ENCODE measurements around the gene PDCD10. TPM values are rescaled to one million over a fixed set of nuclear protein-coding genes. Genes with fewer than 3 reads are reported as not detected.

PDCD10 gene
- total RNA-seq, 1 experiment from 2014 or later, result 116 TPM

GRCh38 chr3:167684388-167684993, 50.2 kb downstream of the PDCD10 start:
- DNase-seq (ENCODE audit: low spot score), result peak; percentile 67

- no peak for DNase-seq (ENCODE audit: low spot score)
Observed at GRCh38 chr3:167679526-167679925, 55.2 kb downstream of the PDCD10 start.

GRCh38 chr3:167675848-167676247, 58.8 kb downstream of the PDCD10 start:
- DNase-seq (ENCODE audit: low spot score), result no peak

- no peak for DNase-seq (ENCODE audit: low spot score)
Observed at GRCh38 chr3:167673221-167673620, 61.5 kb downstream of the PDCD10 start.

GRCh38 chr3:167671878-167672427, 62.7 kb downstream of the PDCD10 start:
- no peak for DNase-seq (ENCODE audit: low spot score)

- no peak for DNase-seq (ENCODE audit: low spot score)
Observed at GRCh38 chr3:167669699-167670098, 65.0 kb downstream of the PDCD10 start.

GRCh38 chr3:167668651-167669050, 66.0 kb downstream of the PDCD10 start:
- DNase-seq (ENCODE audit: low spot score), result no peak

- DNase-seq (ENCODE audit: low spot score), result no peak
Observed at GRCh38 chr3:167666563-167666962, 68.1 kb downstream of the PDCD10 start.

GRCh38 chr3:167662919-167663400, 71.7 kb downstream of the PDCD10 start:
- no peak for DNase-seq (ENCODE audit: low spot score)

- no peak for DNase-seq (ENCODE audit: low spot score)
Observed at GRCh38 chr3:167657684-167658225, 76.9 kb downstream of the PDCD10 start.

GRCh38 chr3:167656821-167657220, 77.9 kb downstream of the PDCD10 start:
- no peak for DNase-seq (ENCODE audit: low spot score)

- DNase-seq (ENCODE audit: low spot score), result no peak
Observed at GRCh38 chr3:167653760-167654159, 80.9 kb downstream of the PDCD10 start, which contains the start of gene WDR49. WDR49 (minus strand) TSS chr3:167653942; CDS start chr3:167653425, 517 bp downstream.

- no peak for DNase-seq (ENCODE audit: low spot score)
Observed at GRCh38 chr3:167653155-167653554, 81.5 kb downstream of the PDCD10 start.

- no peak for DNase-seq (ENCODE audit: low spot score)
Observed at GRCh38 chr3:167651826-167652225, 82.9 kb downstream of the PDCD10 start.

- DNase-seq (ENCODE audit: low spot score), result no peak
Observed at GRCh38 chr3:167650459-167650858, 84.2 kb downstream of the PDCD10 start.

- no peak for DNase-seq (ENCODE audit: low spot score)
Observed at GRCh38 chr3:167649746-167650145, 84.9 kb downstream of the PDCD10 start.

- DNase-seq (ENCODE audit: low spot score), result no peak
Observed at GRCh38 chr3:167644611-167645010, 90.1 kb downstream of the PDCD10 start.

Other genes starting within 250 kb of the PDCD10 start
- gene WDR49, start 81.0 kb downstream of the PDCD10 start, total RNA-seq (2014; rRNA removed; shearing (Covaris generic)), result 0.07 and 0.17 TPM in 2 replicates
- 1.9 and 3.3 TPM in 2 replicates for gene SERPINI1, start 829 bp upstream of the PDCD10 start, total RNA-seq (2014; rRNA removed; shearing (Covaris generic))